ENCODE data around the gene TMEM181.
"Not testable (repeated sequence)": the region's sequence is repeated elsewhere in the genome, so short reads cannot be mapped to it uniquely, and the experiment has no call there.

TMEM181 gene

DNA sequence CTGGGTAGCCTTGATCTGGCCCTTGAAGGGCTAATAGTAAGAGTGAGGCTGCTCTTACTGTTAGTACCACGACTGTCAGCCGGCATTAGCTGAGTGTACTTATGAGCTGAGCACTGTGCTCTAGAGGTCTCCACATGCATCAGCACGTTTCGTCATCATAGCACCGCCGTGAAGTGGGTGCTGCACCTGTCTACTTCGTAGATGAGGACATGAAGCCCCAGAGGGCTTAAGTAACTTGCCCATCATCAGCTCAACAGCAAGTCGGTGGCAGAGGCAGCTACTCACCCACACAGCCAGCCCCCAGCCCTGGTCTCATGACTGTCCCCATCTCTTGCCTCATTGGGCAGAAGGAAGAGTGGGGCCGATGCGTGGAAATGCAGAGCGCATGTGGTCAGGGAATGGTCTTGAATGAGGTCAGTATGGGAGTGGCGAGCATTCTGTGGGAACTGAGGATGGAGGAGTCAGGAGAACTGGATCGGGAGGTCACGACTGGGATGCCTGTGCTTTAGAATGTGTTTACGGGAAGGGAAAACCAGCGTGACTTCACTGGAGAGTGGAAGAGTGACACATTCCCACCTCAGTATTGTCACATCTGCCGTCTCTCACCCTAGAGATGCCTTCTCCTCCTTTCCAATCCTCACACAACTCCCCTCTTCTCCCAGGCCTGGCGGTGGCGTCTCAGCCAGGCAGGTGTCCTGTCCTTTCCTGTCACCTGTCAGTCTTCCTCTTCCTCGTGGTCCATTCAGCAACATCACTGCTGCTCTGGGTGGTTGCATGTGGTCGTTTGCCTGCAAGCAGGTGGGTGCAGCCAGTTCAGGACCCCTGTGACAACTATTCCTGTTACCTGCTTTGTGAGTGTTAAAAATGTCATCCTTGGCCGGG lies 95.9 kb downstream of the TMEM181 start:
- no peak for DNase-seq (ENCODE audit: low read depth)
- no peak for TF ChIP-seq CTCF (IDR thresholded peaks at IDR 0.05; ENCODE audit: control insufficient read depth, extremely low read depth, insufficient read depth)
- no peak overlapping the region for H3K4me3 ChIP-seq (ENCODE audit: low read depth, low read length)

- not testable (repeated sequence) for H3K4me3 ChIP-seq (ENCODE audit: low read depth, low read length); DNase-seq (ENCODE audit: low read depth)
These were observed 97.1 kb downstream of the TMEM181 start for GRCh38 chr6:158656986-158657385.

- DNase-seq (ENCODE audit: low read depth): no peak
- peak; percentile 33; the same call in 1 of the 2 replicates for TF ChIP-seq CTCF (IDR thresholded peaks at IDR 0.05; ENCODE audit: control insufficient read depth, extremely low read depth, insufficient read depth)
- no peak overlapping the region for H3K4me3 ChIP-seq (ENCODE audit: low read depth, low read length)
These were observed 100.5 kb downstream of the TMEM181 start for GRCh38 chr6:158660333-158660754.

DNA sequence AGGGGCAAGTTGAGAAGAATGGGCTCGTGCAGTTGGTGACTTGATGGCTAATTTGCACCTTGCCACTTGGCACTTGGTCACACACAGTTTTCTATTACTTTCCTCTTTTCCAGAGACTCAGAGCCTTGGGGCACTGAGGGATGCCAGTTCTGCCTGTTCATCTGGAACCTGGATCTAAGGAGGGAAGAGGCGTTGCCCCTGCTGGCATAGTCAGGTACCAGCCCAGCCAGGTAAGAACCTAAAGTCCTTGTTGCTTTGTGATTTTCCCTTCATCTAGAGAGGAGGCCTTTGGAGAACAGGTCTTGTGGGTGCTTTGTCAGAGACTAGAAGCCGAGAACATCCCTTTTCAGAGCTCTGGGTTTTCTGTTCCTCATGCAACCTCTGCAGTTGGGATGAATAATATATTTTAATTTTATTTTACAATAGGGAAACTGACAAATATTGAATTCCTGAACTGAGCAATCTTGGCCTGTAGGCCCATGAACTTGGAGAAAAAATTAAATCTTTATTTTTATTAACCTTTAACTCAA lies 101.3 kb downstream of the TMEM181 start:
- no peak for DNase-seq (ENCODE audit: low read depth)
- H3K4me3 ChIP-seq (ENCODE audit: low read depth, low read length): no peak overlapping the region
- TF ChIP-seq CTCF (IDR thresholded peaks at IDR 0.05; ENCODE audit: control insufficient read depth, extremely low read depth, insufficient read depth): no peak

DNA sequence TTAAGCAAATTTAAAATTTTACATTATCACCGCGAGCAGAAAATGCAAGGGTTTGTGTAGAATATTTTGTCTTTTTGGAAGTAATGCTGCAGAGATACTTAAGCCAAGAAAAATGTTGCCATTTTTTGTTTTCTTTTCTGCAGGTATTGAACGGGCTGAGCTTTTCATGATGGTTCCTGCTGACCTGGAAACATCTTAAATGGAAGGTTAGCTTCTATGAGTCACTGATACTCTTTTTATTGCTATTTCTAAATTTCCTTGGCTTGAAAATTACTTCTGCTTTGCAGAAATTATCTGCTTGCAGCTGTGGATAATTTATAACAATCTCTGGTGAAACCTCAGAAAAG lies 102.7 kb downstream of the TMEM181 start:
- no peak for DNase-seq (ENCODE audit: low read depth)
- TF ChIP-seq CTCF (IDR thresholded peaks at IDR 0.05; ENCODE audit: control insufficient read depth, extremely low read depth, insufficient read depth): no peak
- H3K4me3 ChIP-seq (ENCODE audit: low read depth, low read length): no peak overlapping the region

- no peak for DNase-seq (ENCODE audit: low read depth)
- no peak for TF ChIP-seq CTCF (IDR thresholded peaks at IDR 0.05; ENCODE audit: control insufficient read depth, extremely low read depth, insufficient read depth)
- no peak overlapping the region for H3K4me3 ChIP-seq (ENCODE audit: low read depth, low read length)
These were observed 103.2 kb downstream of the TMEM181 start for GRCh38 chr6:158662954-158663624.

DNA sequence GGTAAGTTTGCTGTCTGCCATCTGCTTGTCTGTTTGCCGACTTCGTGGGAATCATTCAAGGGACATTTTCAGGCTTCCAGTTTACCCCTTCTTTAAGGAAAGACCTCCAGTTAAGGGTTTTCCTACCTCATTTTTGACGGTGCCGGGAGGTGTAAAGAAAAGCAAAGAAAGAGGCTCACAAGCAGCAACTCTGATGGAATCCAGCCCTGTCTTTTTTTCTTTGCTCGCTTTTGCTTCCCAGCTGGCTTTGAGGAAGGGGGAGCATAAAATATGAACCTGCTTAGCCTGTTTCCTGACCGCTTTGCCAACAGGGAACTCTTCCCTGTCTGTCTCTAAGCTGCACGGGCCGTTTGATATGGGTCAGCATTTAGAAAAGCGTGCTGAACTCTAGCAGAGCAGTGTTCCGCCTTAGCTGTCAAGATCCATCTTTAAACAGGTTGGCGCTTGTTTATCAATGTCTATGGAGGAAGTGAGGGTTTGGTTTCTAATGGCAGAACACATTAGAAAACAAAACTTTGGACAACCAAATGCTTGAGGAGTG lies 103.8 kb downstream of the TMEM181 start:
- TF ChIP-seq CTCF (IDR thresholded peaks at IDR 0.05; ENCODE audit: control insufficient read depth, extremely low read depth, insufficient read depth): no peak
- DNase-seq (ENCODE audit: low read depth): peak; percentile 79
- no peak overlapping the region for H3K4me3 ChIP-seq (ENCODE audit: low read depth, low read length)

All from LNCaP clone FGC (cell line).